ENCODE data around the gene DDX27. TPM values are rescaled to one million over a fixed set of nuclear protein-coding genes. Genes with fewer than 3 reads are reported as not detected.

The DDX27 gene
- total and polyA plus RNA-seq, 2 of the 13 experiments (the other 11 are each of a cell fraction or from before 2014, with no cell fraction given) = 42.6 to 72.8 TPM

DNA sequence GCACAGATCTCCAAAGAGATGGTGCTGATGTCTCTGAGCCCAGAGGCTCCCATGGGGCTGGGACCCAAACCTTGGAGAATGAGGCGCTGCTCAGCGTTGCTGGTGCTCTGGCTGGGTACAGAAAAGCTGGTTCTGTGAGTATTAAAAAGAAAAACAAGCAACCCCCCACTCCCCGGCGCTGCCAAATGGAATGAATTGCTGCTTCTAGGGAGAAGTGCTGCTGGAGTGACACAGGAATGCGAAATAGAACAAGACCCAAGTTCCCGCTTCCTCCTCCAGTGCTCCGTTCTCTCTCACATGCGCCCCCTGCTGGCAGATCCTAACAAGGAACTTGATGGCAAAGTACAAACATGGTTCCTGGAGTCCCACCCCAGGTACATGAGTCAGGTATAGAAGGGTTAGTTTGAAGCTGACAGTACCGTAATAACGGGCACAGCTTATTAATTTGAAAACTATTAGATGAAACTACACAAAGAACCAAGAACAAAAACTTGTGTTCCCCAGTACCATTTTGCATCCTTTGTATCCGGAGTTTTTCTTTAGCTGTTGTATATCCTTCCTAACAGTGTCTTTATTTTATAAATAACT is 2.1 kb upstream of the DDX27 start (continued):
- peak; percentile 34; the same call in 1 of the 2 replicates for TF ChIP-seq ZBTB4 (CRISPR knock-in tag; IDR thresholded peaks at IDR 0.05; ENCODE audit: borderline replicate concordance)
- TF ChIP-seq SKIL (CRISPR knock-in tag; IDR thresholded peaks at IDR 0.05; ENCODE audit: borderline replicate concordance) = no peak
- no peak for TF ChIP-seq ZFP62 (CRISPR knock-in tag; IDR thresholded peaks at IDR 0.05)
- no peak for TF ChIP-seq ARHGAP35 (CRISPR knock-in tag; IDR thresholded peaks at IDR 0.05; ENCODE audit: borderline replicate concordance)
- no peak for TF ChIP-seq ZNF280B (CRISPR knock-in tag; IDR thresholded peaks at IDR 0.05; ENCODE audit: borderline replicate concordance)
- no peak for TF ChIP-seq UBTF (CRISPR knock-in tag; IDR thresholded peaks at IDR 0.05)
- no peak for TF ChIP-seq AKAP8 (CRISPR knock-in tag; IDR thresholded peaks at IDR 0.05)
- TF ChIP-seq HBP1 (CRISPR knock-in tag; IDR thresholded peaks at IDR 0.05; ENCODE audit: low read depth) = peak; percentile 94; the same call in 1 of the 2 replicates
- TF ChIP-seq KLF11 (CRISPR knock-in tag; IDR thresholded peaks at IDR 0.05) = 0 out of 2 replicates have a peak, but pooled peaks have one; percentile 83
- no peak for TF ChIP-seq SUZ12 (IDR thresholded peaks at IDR 0.05; ENCODE audit: low read depth, low read length)
- peak; percentile 17; the same call in 1 of the 2 replicates for TF ChIP-seq CREM (IDR thresholded peaks at IDR 0.05)
- TF ChIP-seq CREM (CRISPR knock-in tag; IDR thresholded peaks at IDR 0.05) = no peak
- TF ChIP-seq ZNF282 (IDR thresholded peaks at IDR 0.05; ENCODE audit: partially characterized antibody) = no peak
- TF ChIP-seq MIER3 (CRISPR knock-in tag; IDR thresholded peaks at IDR 0.05; ENCODE audit: borderline replicate concordance) = peak; percentile 87; the same call in 1 of the 2 replicates
- TF ChIP-seq BCL3 (CRISPR knock-in tag; IDR thresholded peaks at IDR 0.05) = no peak
- TF ChIP-seq ZNF33A (CRISPR knock-in tag; IDR thresholded peaks at IDR 0.05; ENCODE audit: borderline replicate concordance) = no peak
